ENCODE measurements around the gene PPIE. TPM values are rescaled to one million over a fixed set of nuclear protein-coding genes. Genes with fewer than 3 reads are reported as not detected.

The PPIE gene
- total RNA-seq, 4 donors from 2014 or later: 21.5 to 36.9 (median 25.5) TPM

- intact Hi-C loops (cut with DNase I; ENCODE audit: low total_unique reads): no loop called here
- TF ChIP-seq CTCF (IDR thresholded peaks at IDR 0.05) (no peak), POLR2A (IDR thresholded peaks at IDR 0.05) (no peak)
- WGBS, 2 donors: 65 to 68% methylated on average over 7 of the region's 8 CpGs
- H3K4me3 ChIP-seq (ENCODE audit: low read depth, poor library complexity, severe bottlenecking): no peak overlapping the region
- DNase-seq (ENCODE audit: low spot score in 2 of 2): no peak
Observed at GRCh38 chr1:39808784-39809517, 70.3 kb downstream of the PPIE start.

- intact Hi-C loops (cut with DNase I; ENCODE audit: low total_unique reads): no loop called here
- DNase-seq (ENCODE audit: low spot score in 2 of 2): no peak
- TF ChIP-seq CTCF (IDR thresholded peaks at IDR 0.05): no peak
- no peak for TF ChIP-seq POLR2A (IDR thresholded peaks at IDR 0.05)
- 77 to 85% methylated on average over 3 of the region's 3 CpGs for WGBS, 2 donors
- H3K4me3 ChIP-seq (ENCODE audit: low read depth, poor library complexity, severe bottlenecking): no peak overlapping the region
Observed at GRCh38 chr1:39812913-39813312, 74.2 kb downstream of the PPIE start.

Other genes starting within 250 kb of the PPIE start
- gene BMP8A, start 247.2 kb upstream of the PPIE start, total RNA-seq: under 1 TPM in 2 of 4 donors, not detected in 2; 0.81 to 0.91 TPM
- 100 to 1,000 TPM in 2 of 4 donors, 10 to 100 TPM in 2; 76.8 to 105 (median 91.0) TPM for gene PABPC4, start 162.1 kb upstream of the PPIE start, total RNA-seq
- 1 to 10 TPM in 3 of 4 donors, under 1 TPM in 1; 0.42 to 3.0 (median 1.6) TPM for gene HEYL, start 99.2 kb upstream of the PPIE start, total RNA-seq
- not detected for gene NT5C1A, start 66.8 kb upstream of the PPIE start, total RNA-seq
- gene HPCAL4, start 47.4 kb upstream of the PPIE start, total RNA-seq: not detected
- 1 to 10 TPM in 2 of 4 donors, under 1 TPM in 1, not detected in 1; 0.15 to 6.6 (median 1.4) TPM for gene OXCT2, start 32.5 kb downstream of the PPIE start, total RNA-seq
- 1 to 10 TPM; 1.1 to 2.2 (median 1.5) TPM for gene BMP8B, start 50.0 kb downstream of the PPIE start, total RNA-seq
- gene TRIT1, start 144.6 kb downstream of the PPIE start, total RNA-seq: 10 to 100 TPM; 22.3 to 49.2 (median 33.7) TPM
- gene MYCL, start 163.0 kb downstream of the PPIE start, total RNA-seq: 100 to 1,000 TPM in 3 of 4 donors, 10 to 100 TPM in 1; 66.9 to 178 (median 123) TPM
- gene MFSD2A, start 216.3 kb downstream of the PPIE start, total RNA-seq: 100 to 1,000 TPM; 103 to 209 (median 131) TPM

All from lower leg skin (tissue), 4 donors.